HEK293 (cell line): Measurements from ENCODE around the gene ZXDC.

Experiments used
- CTCF ChIA-PET: fragments of 350-600 bp; formaldehyde crosslinking; extraction: SDS; loops from one replicate; lab custom pipeline; 2021; ENCODE audit warnings: antibody characterized with exemption; lab: Yijun Ruan, JAX
- POLR2A ChIA-PET: fragments of 300-600 bp; formaldehyde crosslinking; extraction: SDS; loops from one replicate; lab custom pipeline; 2020; ENCODE audit warnings: antibody characterized with exemption, inconsistent platforms; lab: Yijun Ruan, JAX
- H3K27ac ChIP-seq: fragments of 200-500 bp; sonication (Bioruptor generic); 2 replicates; pipeline ENCODE4 v1.5.1; 2014; ENCODE audit warnings: low read depth, low read length, control low read depth, inconsistent platforms; ENCODE audit errors: extremely low read depth
- H3K36me3 ChIP-seq, 2 experiments: fragments of 200-500 bp in 1 of 2; sonication (Bioruptor generic) in 1 of 2; 1 replicate in 1 of 2; 2 replicates in 1 of 2; pipeline ENCODE4 v1.5.1; 2014 to 2017; ENCODE audit warnings: inconsistent platforms in 2 of 2, low read length in 2 of 2; ENCODE audit not compliant: control insufficient read depth in 2 of 2, insufficient read depth in 1 of 2
- H3K4me1 ChIP-seq: fragments of 200-500 bp; sonication (Bioruptor generic); 2 replicates; pipeline ENCODE4 v1.5.1; 2014; ENCODE audit warnings: mild to moderate bottlenecking, low read length, inconsistent platforms; ENCODE audit not compliant: control insufficient read depth, insufficient read depth
- H3K4me3 ChIP-seq: 2 replicates; pipeline ENCODE4 v1.5.1; 2011; ENCODE audit warnings: low read depth, mild to moderate bottlenecking, control low read depth, low read length, moderate library complexity
- H3K9me3 ChIP-seq: fragments of 200-500 bp; sonication (Bioruptor generic); 2 replicates; pipeline ENCODE4 v1.5.1; 2014; ENCODE audit warnings: low read depth, low read length, inconsistent platforms; ENCODE audit not compliant: control insufficient read depth, insufficient read depth
- FEZF1 ChIP-seq: fragments of 450-650 bp; formaldehyde crosslinking; IDR thresholded peaks from 2 replicates; pipeline ENCODE4 v1.5.1; 2016; ENCODE audit warnings: missing biosample characterization, missing genetic modification characterization
- KLF1 ChIP-seq: fragments of 450-650 bp; formaldehyde crosslinking; IDR thresholded peaks from 2 replicates; pipeline ENCODE4 v1.5.1; 2016; ENCODE audit warnings: missing biosample characterization, missing genetic modification characterization
- OSR2 ChIP-seq: fragments of 450-650 bp; formaldehyde crosslinking; IDR thresholded peaks from 2 replicates; pipeline ENCODE4 v1.5.1; 2016; ENCODE audit warnings: missing biosample characterization, missing genetic modification characterization
- PRDM2 ChIP-seq: fragments of 450-650 bp; formaldehyde crosslinking; IDR thresholded peaks from 2 replicates; pipeline ENCODE4 v1.5.1; 2016; ENCODE audit warnings: missing biosample characterization, missing genetic modification characterization, borderline replicate concordance
- SCRT1 ChIP-seq: fragments of 450-650 bp; formaldehyde crosslinking; IDR thresholded peaks from 2 replicates; pipeline ENCODE4 v1.5.1; 2016; ENCODE audit warnings: missing biosample characterization, missing genetic modification characterization, borderline replicate concordance
- SP3 ChIP-seq: fragments of 450-650 bp; formaldehyde crosslinking; IDR thresholded peaks from 2 replicates; pipeline ENCODE4 v1.5.1; 2016; ENCODE audit warnings: missing biosample characterization, missing genetic modification characterization
- ZBTB20 ChIP-seq: fragments of 450-650 bp; formaldehyde crosslinking; IDR thresholded peaks from 2 replicates; pipeline ENCODE4 v1.5.1; 2016; ENCODE audit warnings: missing biosample characterization, missing genetic modification characterization
- ZBTB21 ChIP-seq: fragments of 450-650 bp; formaldehyde crosslinking; IDR thresholded peaks from 2 replicates; pipeline ENCODE4 v1.5.1; 2017; ENCODE audit warnings: missing biosample characterization, missing genetic modification characterization
- ZBTB44 ChIP-seq: fragments of 450-650 bp; IDR thresholded peaks from 2 replicates; pipeline ENCODE4 v1.5.1; 2018; ENCODE audit warnings: missing biosample characterization, mild to moderate bottlenecking, missing genetic modification characterization
- ZNF140 ChIP-seq: fragments of 450-650 bp; formaldehyde crosslinking; IDR thresholded peaks from 2 replicates; pipeline ENCODE4 v1.5.1; 2016; ENCODE audit warnings: missing biosample characterization, missing genetic modification characterization
- ZNF202 ChIP-seq: fragments of 450-650 bp; formaldehyde crosslinking; IDR thresholded peaks from 2 replicates; pipeline ENCODE4 v1.5.1; 2016; ENCODE audit warnings: missing biosample characterization, missing genetic modification characterization, borderline replicate concordance
- ZNF211 ChIP-seq: fragments of 450-650 bp; formaldehyde crosslinking; IDR thresholded peaks from 2 replicates; pipeline ENCODE4 v1.5.1; 2016; ENCODE audit warnings: low read depth, missing biosample characterization, missing genetic modification characterization
- ZNF221 ChIP-seq: fragments of 450-650 bp; formaldehyde crosslinking; IDR thresholded peaks from 2 replicates; pipeline ENCODE4 v1.5.1; 2017; ENCODE audit warnings: missing biosample characterization, missing genetic modification characterization, borderline replicate concordance
- ZNF248 ChIP-seq: fragments of 450-650 bp; formaldehyde crosslinking; IDR thresholded peaks from 2 replicates; pipeline ENCODE4 v1.5.1; 2017; ENCODE audit warnings: missing biosample characterization, missing genetic modification characterization
- ZNF354C ChIP-seq: fragments of 450-650 bp; formaldehyde crosslinking; IDR thresholded peaks from 2 replicates; pipeline ENCODE4 v1.5.1; 2016; ENCODE audit warnings: missing biosample characterization, missing genetic modification characterization, low read depth, borderline replicate concordance
- ZNF510 ChIP-seq: fragments of 450-650 bp; formaldehyde crosslinking; IDR thresholded peaks from 2 replicates; pipeline ENCODE4 v1.5.1; 2018; ENCODE audit warnings: mild to moderate bottlenecking, missing genetic modification characterization, missing biosample characterization; ENCODE audit not compliant: insufficient replicate concordance
- ZNF514 ChIP-seq: fragments of 450-650 bp; formaldehyde crosslinking; IDR thresholded peaks from 2 replicates; pipeline ENCODE4 v1.5.1; 2016; ENCODE audit warnings: missing biosample characterization, missing genetic modification characterization
- ZNF544 ChIP-seq: fragments of 450-650 bp; formaldehyde crosslinking; IDR thresholded peaks from 2 replicates; pipeline ENCODE4 v1.5.0; 2017; ENCODE audit warnings: missing biosample characterization, missing genetic modification characterization
- ZNF623 ChIP-seq: fragments of 450-650 bp; formaldehyde crosslinking; IDR thresholded peaks from 2 replicates; pipeline ENCODE4 v1.5.1; 2016; ENCODE audit warnings: missing biosample characterization, missing genetic modification characterization
- ZNF76 ChIP-seq: fragments of 450-650 bp; formaldehyde crosslinking; IDR thresholded peaks from 2 replicates; pipeline ENCODE4; 2016; ENCODE audit warnings: low read depth, missing biosample characterization, missing genetic modification characterization, borderline replicate concordance
- ZSCAN5A ChIP-seq: fragments of 450-650 bp; formaldehyde crosslinking; IDR thresholded peaks from 2 replicates; pipeline ENCODE4 v1.5.1; 2016; ENCODE audit warnings: missing biosample characterization, missing genetic modification characterization
- TF ChIP-seq, protein P1 (sequence below): fragments of 450-650 bp; formaldehyde crosslinking; IDR thresholded peaks from 2 replicates; pipeline ENCODE4 v1.5.1; 2016; ENCODE audit warnings: missing biosample characterization, missing genetic modification characterization

ZXDC gene

DNA sequence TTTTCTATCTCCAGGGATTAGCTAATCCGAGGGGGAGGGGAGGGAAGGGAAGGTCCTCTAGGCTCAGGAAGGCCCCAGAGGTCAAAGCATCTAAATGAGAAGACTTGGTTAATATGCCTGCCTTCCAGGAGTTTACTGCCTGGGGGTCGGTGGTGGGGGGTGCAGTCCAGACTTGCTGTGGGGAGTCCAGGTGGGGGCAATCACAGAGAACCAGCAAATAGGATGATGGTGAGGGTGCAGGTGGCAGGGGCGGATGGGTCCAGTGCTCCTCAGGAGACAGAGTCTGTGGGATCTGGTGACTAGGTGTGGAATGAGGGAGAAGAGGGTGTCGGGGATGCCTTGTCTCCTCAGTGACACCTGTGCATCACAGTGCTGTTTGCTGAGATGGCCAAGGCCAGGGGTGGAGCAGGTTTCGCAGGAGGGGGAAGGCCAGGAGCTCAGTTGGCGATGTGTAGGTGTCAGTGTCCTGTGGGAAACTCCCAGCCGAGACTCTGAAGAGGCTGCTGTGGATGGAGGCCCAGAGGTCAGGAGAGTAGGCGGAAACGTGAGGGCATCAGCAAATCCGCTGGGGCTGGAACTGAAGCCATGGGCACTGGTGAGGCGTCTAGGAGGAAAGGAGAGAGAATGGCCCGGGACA lies 72.9 kb downstream of the ZXDC start:
- CTCF ChIA-PET, result no interaction called here
- Histone ChIP-seq H3K36me3 (no peaks in the 10 kb centered on the region), H3K9me3 (no peaks in the 10 kb centered on the region), H3K27ac (no peak overlapping the region)
- no peak for TF ChIP-seq ZNF248 (tag by site-specific recombination)
- no peak for TF ChIP-seq ZBTB21 (tag by site-specific recombination)
- TF ChIP-seq, protein P1, sequence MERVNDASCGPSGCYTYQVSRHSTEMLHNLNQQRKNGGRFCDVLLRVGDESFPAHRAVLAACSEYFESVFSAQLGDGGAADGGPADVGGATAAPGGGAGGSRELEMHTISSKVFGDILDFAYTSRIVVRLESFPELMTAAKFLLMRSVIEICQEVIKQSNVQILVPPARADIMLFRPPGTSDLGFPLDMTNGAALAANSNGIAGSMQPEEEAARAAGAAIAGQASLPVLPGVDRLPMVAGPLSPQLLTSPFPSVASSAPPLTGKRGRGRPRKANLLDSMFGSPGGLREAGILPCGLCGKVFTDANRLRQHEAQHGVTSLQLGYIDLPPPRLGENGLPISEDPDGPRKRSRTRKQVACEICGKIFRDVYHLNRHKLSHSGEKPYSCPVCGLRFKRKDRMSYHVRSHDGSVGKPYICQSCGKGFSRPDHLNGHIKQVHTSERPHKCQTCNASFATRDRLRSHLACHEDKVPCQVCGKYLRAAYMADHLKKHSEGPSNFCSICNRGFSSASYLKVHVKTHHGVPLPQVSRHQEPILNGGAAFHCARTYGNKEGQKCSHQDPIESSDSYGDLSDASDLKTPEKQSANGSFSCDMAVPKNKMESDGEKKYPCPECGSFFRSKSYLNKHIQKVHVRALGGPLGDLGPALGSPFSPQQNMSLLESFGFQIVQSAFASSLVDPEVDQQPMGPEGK, result no peak
- TF ChIP-seq ZNF510 (tag by site-specific recombination), result no peak
- no peak for TF ChIP-seq ZNF544 (tag by site-specific recombination)
- TF ChIP-seq, all 188 proteins: peak for 0
- POLR2A ChIA-PET, result no interaction called here
- Histone ChIP-seq H3K4me3 (no peak overlapping the region), H3K4me1 (no peaks in the 10 kb centered on the region)

GRCh38 chr3:126402178-126402577 lies 73.5 kb downstream of the ZXDC start:
- CTCF ChIA-PET, result no interaction called here
- H3K9me3 ChIP-seq, result no peaks in the 10 kb centered on the region
- H3K4me3 ChIP-seq, result no peak overlapping the region
- no peak for TF ChIP-seq ZBTB44 (tag by site-specific recombination)
- TF ChIP-seq ZSCAN5A (tag by site-specific recombination), result no peak
- no peak for TF ChIP-seq OSR2 (tag by site-specific recombination)
- TF ChIP-seq ZNF514 (tag by site-specific recombination), result no peak
- no peak for TF ChIP-seq ZNF202 (tag by site-specific recombination)
- no peak for TF ChIP-seq SCRT1 (tag by site-specific recombination)
- no peak for TF ChIP-seq ZNF510 (tag by site-specific recombination)
- TF ChIP-seq ZNF76 (tag by site-specific recombination), result no peak
- no peak for TF ChIP-seq FEZF1
- no peak for TF ChIP-seq ZNF211 (tag by site-specific recombination)
- TF ChIP-seq ZNF140, result no peak
- TF ChIP-seq PRDM2, result no peak
- no peak for TF ChIP-seq ZNF623 (tag by site-specific recombination)
- no peak for TF ChIP-seq ZNF221 (tag by site-specific recombination)
- no peak for TF ChIP-seq SP3
- no peak for TF ChIP-seq ZBTB20 (tag by site-specific recombination)
- no peak for TF ChIP-seq ZNF354C (tag by site-specific recombination)
- TF ChIP-seq KLF1 (tag by site-specific recombination), result no peak
- no peaks in the 10 kb centered on the region for H3K4me1 ChIP-seq
- POLR2A ChIA-PET, result no interaction called here
- no peak overlapping the region for H3K27ac ChIP-seq
- no peaks in the 10 kb centered on the region for H3K36me3 ChIP-seq
